HG03457 (cell line): Measurements from ENCODE around the gene AMFR.

Source experiments
- ATAC-seq: cut with Tn5 transposase; IDR thresholded peaks from one replicate; pipeline ENCODE4 v1.9.1; 2021; ENCODE audit warnings: moderate number of reproducible peaks; ENCODE audit not compliant: unreplicated experiment

The AMFR gene

DNA sequence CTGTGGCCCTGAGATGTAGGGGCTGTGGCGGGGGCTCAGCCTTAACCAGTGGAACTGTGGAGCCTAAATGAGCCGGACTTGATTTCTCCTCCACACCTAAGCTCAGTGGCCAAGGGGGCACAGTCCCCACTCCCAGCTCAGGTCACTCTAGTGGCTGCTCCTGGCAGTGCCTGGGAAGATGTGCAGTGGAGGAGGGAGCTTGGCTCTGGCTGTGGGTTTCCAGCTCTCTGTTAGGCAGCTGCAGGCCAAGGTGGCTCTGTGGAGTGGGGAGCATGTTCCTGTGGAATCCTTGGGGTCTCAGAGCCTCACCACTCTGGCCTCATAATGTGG, 76.3 kb downstream of the AMFR start:
- ATAC-seq: no peak

DNA sequence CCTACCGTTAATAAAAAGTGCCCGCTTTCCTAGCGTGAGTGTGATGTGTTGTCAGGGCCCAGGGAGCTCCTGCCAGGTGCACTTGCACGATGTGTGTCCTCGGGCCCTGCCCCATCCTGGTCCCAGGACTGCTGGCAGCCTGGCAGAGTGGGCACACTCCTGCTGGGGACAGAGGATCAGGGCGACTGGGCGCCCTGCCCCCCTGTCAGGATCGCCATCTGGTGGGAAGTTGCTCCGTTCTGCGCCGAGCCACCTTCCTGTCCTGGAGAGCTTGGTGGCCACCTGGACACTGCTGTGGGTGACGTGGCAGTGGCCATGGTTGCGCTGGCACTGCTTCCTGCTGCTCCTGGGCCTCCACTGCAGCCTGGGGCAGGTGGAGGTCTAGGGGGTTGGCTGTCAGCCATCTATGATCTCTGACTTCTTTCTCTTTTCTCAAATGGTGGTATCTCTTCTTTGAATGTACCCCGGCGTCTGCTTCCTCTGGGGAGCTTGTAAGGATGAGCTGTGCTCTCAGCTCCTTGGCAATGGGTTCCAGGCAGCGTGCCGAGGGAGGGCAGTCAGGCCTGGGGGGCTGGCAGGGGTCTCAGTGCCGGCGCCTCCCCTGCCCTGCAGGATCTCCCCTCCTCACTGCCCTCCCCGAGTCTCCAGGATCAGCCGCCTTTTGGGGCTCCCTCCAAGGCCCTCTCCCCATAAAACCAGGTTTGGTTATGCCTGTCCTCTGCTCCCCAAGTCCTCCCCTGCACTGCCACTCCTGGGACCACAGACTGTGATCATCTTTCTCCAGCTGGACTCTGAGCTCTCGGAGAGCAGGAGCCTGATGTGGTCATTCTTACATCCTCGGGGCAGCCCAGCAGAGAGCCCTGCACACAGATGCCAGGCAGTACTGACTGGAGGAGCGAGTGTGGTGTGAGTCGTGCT, 76.9 kb downstream of the AMFR start:
- ATAC-seq: no peak

DNA sequence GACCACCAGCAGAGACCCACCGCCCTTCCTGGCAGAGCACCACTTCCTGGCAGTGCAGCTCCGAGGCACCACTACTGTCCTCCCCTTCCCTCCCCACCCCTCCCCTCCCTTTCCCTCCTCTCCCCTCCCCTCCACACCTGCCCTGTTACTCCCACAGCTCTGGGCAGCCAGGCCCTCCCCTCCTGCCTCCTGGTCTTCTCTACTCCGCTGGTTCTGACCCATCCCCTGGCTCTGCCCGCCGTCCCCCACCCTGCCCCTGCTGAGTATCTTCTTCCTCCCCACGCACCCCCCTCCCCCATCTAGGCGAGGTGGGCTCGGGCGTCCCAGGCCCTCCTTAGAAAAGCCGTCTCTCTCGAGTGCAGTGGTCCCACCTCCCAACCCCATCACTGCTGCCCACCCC, 77.7 kb downstream of the AMFR start:
- ATAC-seq: no peak

DNA sequence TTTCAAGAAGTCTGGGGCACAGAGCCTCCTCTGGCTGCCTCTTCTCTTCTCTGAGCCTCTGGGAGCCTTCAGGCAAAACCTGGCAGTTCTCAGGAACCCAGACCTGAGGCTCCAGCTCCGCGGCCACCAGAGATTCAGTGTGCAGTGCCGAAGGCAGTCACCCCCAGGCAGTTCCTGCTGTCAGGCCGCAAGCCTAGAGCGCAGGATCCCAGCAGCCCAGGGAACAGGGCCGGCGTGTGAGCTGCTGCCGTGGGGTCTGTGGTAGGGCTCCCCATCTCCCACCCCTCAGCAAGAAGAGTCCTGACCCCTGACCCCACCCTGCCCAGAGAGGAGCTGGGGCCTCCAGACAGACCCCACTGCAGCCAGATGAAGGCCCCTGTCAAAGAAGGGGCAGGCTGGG, 78.2 kb downstream of the AMFR start:
- no peak for ATAC-seq

DNA sequence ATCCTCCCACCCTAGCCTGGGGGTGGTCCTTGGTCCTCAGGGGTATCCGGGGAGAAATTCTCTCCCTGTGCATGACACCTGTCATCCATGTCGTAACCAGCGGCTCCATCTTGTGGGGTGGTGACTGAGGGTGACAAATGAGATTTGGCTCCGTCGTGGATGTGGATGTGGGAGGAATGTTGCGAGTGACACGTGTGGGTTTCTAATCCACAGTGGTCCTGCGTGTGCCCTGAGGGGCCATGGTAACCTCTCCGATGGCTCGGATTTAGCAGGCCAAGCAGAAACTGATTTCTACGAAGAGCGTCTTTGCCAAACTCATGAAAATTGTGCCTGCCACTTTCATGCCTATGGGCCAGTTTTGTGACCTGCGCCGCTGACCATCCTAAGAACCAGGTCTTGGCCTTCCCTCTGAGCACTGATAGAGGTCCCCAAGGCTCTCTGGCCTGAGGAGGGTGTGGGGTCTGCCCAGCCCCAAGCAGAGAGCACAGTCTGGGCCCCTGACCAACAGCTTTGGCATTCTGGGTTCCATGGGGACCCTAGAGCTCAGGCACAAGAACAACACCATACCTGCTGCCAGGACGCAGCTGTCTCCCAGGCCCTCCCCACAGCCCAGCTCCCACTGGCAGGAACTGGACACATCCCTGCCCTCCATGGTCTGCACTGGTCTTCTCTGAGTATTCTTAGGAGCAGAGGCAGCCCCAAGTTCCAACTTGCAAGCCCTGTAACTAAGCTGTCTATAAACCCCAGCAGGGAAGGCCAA, 79.0 kb downstream of the AMFR start:
- no peak for ATAC-seq

DNA sequence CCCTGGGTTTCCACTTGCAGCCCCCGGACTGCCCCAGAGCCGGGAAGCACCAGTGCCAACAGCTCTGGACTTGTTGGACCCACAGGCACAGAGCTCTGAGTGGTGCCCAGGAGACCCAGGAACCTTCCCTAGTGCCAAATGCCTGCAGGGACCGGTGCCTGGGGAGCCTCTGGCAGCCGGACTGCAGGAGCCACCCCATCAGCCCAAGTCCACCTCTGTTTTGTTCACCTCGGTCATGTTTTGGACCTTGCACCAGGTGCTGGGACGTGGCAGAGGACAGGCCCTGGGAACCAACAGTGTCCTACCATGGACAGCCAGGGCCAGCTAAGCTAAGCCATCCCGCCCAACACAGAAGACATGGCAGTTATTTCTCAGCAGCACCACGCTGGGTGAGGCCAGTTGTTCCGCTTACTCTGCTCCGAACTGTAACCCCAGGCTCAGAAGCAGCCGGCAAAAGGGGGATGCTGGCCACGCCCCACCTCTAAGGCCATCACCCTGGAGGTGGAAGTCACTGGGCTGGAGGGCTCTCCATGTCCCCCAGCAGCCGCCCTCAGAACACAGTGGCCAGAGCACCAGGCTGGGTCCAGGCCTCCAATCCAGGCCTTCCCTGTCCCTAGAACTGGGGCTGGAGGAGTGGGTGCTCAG, 79.8 kb downstream of the AMFR start:
- no peak for ATAC-seq

DNA sequence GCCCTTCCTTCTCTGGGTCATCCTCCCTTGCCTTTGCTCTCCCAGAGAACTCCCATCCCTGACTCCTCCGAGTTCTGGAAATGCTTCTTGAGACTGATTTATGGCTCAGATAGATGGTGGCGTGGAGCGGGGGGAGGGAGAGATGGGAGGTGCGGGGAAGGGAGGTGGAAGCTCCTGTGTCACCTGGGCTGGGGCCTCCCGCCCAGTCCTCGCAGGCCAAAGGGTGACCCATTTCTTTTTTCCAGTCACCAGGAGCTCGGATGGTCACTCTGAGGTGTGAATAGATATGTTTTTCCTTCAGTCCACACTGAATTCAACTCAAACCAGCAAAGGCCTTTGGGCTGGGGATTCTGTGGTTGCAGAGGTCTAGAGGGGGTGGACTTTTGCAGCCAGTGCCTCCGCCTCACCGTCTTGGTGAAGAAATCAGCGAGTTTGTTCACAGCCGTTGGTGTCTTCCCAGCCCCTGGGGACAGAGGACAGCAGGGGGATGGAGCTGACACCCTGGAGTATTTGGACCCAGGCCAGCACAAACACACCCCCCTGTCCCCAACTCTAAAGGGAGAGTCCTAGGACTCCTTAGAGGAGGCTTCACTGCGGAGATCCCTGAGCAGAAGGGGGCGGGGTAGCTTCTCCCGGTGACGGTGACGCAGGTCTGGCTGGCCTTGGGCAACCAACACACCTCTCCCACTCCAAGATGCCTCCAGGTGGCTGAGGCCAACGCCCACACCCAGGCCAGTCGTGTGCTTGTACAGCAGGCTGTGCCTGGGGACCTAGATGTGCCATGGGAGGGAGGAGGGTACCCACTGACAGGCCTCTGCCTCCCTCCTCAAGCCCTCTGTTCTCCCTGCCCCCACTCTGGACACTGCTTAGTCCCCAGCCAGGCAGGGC, 80.6 kb downstream of the AMFR start:
- no peak for ATAC-seq

DNA sequence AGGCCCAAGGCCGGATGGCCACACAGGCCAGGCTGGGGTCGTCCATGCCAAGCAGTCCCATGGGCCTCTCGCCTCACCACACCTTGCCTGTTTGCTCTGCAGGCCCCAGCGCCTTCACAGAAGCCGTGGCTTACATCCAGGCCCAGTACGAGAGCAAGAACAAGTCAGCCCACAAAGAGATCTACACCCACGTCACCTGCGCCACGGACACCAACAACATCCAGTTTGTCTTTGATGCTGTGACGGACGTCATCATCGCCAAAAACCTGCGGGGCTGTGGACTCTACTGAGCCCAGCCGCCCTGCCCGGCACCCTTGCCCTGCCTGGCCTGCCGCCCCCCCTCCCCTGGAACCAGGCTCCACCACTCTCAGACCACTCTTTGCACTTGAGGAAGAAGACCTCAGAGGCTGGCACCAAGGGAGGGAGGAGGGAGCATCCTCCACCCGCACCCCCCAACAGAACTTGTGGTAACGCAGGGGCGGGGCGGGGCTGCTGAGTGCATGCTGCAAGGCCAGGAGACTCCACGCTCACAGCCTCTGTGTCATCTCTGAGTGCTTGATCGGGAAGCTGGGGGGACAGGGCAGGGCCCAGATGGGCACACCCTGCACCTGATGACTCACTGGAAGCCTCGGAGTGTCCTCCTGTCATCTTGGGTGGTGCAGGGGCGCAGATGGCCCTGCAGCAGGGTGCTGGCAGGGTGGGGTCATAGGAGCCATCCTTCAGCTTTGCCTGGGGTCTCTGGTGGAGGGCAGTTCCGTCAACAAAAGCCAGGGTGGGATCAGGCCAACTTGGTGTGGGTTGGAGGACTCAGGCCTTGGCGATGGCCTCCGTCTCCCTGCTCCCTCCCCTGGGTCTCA, 81.5 kb downstream of the AMFR start:
- no peak for ATAC-seq

DNA sequence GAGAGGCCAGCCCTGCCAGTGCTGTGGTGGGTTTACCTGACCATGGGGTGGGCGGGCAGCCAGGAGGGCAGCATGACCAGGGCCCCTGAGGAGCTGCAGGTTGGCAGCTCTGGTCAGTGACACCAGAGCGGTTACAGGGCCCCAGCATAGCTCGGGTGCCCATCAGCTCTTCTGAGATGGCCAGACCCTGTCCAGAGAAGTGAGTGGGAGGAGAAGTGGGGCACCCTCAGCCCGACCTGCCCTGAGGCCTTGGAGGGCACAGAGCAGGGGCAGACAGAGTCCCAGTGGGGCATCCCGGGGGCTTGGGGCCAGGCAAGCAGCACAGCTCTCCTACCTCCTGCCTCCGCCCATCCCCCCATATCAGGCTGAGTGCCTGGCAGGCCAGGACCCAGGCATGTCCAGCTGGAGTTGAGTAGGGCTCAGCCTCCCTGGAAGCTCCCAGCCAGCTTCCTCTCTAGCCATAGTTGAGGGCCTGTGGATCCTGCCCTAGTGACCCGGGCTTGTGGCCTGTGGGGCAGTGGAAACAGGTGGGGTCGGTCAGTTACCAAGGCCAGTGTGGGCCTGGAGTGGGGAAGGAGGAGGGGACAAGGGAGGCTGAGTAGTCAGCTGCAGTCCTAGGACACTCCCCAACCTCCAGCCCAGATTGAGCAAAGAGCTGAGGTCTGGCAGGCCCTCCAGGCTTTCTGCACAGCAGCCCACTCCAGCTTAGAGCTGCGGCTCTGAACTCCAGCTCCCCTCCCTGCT, 83.5 kb downstream of the AMFR start:
- ATAC-seq: no peak

DNA sequence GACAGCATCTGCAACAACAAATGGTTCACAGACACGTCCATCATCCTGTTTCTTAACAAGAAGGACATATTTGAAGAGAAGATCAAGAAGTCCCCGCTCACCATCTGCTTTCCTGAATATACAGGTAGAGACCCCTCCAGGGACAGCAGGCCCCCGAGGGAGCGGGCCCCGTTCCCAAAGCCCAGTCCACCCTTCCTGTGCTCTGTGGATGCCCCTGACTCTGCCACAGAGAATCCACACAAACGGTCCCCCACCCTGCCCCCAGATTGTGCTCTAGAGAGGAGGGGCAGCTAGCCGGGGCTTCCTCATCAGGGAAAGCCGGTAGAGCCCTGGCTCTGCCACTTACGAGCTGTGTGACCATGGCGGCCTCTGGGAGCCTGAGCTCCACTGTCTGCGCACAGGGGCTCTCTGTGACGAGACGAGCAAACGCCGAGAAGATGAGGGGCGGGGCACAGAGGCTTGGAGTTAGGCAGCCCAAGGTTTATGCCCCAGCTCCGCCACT, 84.4 kb downstream of the AMFR start:
- no peak for ATAC-seq

DNA sequence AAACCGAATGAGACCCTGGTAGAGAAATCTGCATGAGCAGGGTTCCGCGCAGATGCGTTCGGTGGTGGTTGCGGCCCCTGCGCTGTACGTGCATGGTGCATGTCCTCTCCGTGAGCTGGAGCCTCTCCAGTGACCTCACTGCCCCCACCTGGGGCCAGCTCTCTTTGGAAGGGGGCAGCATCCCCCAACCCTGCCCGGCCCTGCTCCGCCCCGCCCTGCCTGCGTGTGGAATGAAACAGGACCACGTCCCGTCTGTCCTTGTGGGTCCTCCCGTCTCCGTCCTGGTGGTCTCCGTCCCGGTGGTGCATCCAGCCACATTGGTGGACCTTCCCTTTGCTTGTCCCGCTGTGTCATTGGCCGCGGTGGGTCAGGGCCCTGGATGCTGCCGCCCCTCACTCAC, 84.9 kb downstream of the AMFR start:
- ATAC-seq: no peak

DNA sequence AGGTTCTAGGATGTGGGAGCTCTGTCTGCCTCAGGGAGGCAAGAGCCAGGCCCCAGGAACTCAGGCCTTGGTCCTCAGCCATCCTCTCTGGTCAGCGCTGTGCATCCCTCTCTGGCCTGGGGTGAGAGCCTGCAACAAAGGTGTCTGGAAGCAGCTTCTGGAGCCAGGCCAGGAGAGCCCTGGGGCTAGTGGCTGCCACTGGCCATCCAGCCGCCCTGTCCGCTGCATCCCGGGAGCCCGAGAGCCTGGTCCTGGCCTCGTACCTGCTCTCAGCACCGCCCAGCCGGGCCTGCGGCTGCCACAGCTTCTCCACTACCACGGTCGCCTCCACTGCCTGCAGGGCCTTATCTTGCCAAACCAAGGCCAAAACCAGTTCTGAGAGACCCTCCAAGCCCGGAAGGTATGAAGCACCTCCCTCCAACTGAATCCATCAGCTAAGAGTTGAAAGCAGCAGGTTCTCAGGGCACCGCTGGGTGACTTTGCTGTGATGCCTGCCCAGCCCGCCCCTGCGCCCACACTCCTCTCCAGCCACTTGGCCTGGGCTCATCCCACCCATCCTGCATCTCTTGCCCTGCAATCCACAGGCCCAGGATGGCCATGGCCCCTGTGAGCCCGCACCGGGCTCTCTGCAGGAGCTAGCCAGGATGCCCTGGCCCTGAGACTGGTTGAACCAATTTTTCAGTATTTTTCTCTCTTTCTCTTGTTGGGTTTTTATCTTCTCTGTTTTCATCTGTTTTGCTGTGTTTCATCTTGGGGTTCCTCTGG, 85.7 kb downstream of the AMFR start:
- ATAC-seq: no peak

DNA sequence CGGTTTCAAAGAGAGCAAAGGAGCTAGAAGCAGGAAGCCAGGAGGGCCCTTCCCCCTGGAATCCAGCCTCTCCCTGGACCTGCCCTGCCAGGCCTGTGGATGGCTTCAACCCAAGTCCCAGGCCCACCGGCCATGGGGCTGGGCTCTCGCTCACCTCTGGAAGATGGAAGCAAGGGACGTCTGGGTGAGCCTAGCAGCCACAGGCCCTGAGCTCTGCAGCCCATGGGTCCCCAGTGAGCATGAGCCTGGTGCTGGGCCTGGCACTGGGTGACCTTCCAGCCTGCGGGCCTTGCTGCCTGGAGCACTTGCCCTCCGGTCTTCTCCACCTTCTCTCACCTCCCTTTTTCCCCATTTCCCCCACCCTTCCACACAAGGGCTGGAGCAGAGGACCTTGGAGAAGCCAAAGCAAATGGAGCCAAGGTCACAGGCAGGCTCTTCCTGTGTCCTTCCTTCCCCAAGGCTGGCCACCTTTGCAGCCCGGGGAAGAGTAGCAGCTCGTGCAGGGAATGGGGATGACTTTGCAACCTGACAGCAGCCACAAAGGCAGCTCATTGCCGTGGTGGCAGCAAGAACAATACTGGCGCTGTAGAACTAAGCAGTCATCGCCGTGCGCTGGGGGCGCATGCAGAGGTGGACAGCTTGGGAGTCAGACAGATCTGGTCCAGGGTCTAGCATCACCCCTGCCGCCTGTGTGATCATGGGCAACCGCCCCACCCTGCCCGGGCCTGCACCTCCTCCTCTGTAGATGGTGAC, 86.6 kb downstream of the AMFR start:
- ATAC-seq: no peak

DNA sequence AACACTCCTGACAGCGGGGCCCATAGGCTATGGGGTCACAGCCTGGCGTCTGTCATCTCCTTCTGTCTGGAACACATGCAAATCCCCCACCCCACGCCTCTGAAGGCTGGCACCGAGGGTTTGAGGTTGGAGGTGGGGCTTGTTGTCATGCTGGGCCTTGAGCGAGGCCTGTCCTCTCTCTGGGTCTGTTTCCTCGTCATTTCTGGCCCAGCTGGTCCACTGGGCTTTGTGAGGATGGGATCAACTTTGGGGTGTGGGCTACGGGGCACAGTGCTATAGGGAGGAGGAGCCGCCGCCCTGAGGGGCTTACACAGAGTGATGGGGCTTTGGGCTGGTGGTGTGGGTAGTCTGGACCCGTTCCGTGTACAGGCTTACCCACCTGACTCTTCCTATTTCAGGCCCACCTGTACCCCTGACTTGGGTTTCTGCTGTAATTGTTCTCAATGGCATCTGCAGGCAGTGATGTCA, 87.5 kb downstream of the AMFR start:
- no peak for ATAC-seq

DNA sequence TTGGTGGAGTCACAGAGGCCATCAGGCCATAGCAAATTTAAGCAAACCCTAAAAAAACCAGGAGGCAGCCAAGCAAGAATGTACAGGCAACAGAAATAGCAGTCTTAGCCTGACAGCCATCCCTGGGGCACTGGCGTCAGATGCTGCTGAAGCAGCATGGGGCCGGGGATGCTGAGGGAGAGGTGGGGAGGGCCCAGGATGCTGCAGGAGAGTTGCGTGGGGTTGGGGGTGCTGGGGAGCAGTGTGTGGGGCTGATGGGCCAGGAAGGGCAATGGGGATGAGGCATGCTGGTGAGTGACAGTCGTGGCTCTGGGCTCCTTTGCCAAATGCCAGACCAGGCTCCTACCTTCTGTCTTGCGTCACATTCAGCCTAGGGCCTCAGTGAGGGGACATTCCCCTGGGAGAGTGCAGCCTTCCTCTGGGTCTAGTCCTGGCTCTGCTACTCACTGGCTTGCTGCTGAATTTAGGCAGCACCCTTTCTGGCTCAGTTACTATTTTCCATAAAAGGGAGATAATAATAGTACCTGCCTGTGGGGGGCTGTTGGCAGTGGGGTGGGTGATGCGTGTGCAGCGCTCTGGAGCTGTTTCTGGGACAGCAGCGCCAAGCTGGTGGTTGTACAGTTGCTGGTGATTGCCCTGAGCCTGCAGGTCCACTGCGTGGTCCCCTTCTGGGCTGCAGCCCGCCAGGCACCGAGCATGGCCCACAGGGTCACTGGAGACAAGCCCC, 88.1 kb downstream of the AMFR start:
- no peak for ATAC-seq

DNA sequence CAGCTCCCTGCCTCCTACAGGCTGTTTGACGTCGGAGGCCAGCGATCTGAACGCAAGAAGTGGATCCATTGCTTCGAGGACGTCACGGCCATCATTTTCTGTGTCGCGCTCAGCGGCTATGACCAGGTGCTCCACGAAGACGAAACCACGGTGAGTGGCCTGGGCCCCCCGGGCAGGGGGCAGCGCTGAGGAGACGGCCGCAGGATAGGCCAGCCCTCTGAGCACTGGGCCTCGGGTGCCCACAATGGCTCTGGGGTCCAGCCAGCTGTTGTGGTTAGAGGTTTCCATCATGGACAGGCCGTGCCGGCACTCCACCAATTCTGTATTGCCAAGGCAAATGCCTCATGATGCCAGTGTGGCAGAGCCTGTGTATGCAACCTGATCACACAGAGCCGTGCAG, 88.6 kb downstream of the AMFR start:
- ATAC-seq: no peak
